Renal cortex interstitium (tissue), 11 donors: Measurements from ENCODE around the gene FAM83F. TPM values are rescaled to one million over a fixed set of nuclear protein-coding genes. Genes with fewer than 3 reads are reported as not detected.
"Not testable (repeated sequence)": the region's sequence is repeated elsewhere in the genome, so short reads cannot be mapped to it uniquely, and the experiment has no call there.

Experiments used
- DNase-seq, 11 donors: peaks; one replicate each; pipeline ENCODE4 v3.0.0-alpha.2; 2013; ENCODE audit warnings: low read depth in 9 of 11, low spot score in 4 of 11; ENCODE audit errors: extremely low read depth in 1 of 11
- polyA plus RNA-seq, 3 donors: library from polyadenylated mRNA; unstranded; fragments of 120-200 nt; gene quantifications; one replicate each; pipeline ENCODE4 v1.2.1, GENCODE V29; 2013; ENCODE audit not compliant: insufficient read length in 3 of 3

Gene FAM83F
- polyA plus RNA-seq, 3 donors, result 1.4 to 2.7 (median 2.4) TPM

- DNase-seq, result no peak
Measured at GRCh38 chr22:40004836-40005235, 10.1 kb downstream of the FAM83F start.

GRCh38 chr22:40006641-40007040, 11.9 kb downstream of the FAM83F start:
- no peak for DNase-seq

- DNase-seq, result no peak
Measured at GRCh38 chr22:40007853-40008710, 13.3 kb downstream of the FAM83F start.

- DNase-seq, result no peak
Measured at GRCh38 chr22:40008726-40009291, 14.1 kb downstream of the FAM83F start.

GRCh38 chr22:40009292-40009774, 14.6 kb downstream of the FAM83F start:
- DNase-seq, result peak in 4 of 11 donors; percentile 38 to 66 (median 58)

- no peak for DNase-seq
Measured at GRCh38 chr22:40009951-40010671, 15.4 kb downstream of the FAM83F start.

- DNase-seq, result no peak
Measured at GRCh38 chr22:40010746-40011145, 16.0 kb downstream of the FAM83F start.

GRCh38 chr22:40014667-40015248, 20.0 kb downstream of the FAM83F start:
- DNase-seq, result no peak

GRCh38 chr22:40015358-40015976, 20.7 kb downstream of the FAM83F start:
- no peak for DNase-seq

GRCh38 chr22:40018051-40018450, 23.3 kb downstream of the FAM83F start:
- no peak for DNase-seq

GRCh38 chr22:40019100-40019499, 24.3 kb downstream of the FAM83F start:
- DNase-seq, result no peak

GRCh38 chr22:40020956-40021355, 26.2 kb downstream of the FAM83F start:
- no peak for DNase-seq

- DNase-seq, result no peak
Measured at GRCh38 chr22:40021401-40022000, 26.7 kb downstream of the FAM83F start.

GRCh38 chr22:40022536-40023240, 27.9 kb downstream of the FAM83F start:
- DNase-seq, result no peak

GRCh38 chr22:40023341-40023841, 28.6 kb downstream of the FAM83F start:
- DNase-seq, result no peak

GRCh38 chr22:40024201-40025061, 29.7 kb downstream of the FAM83F start:
- DNase-seq, result peak in 2 of 11 donors; percentile 48 to 52

GRCh38 chr22:40025062-40025379, 30.3 kb downstream of the FAM83F start:
- not testable (repeated sequence) for DNase-seq
